Spleen (tissue), 7 donors: ENCODE data around the gene RASA3.

Source experiments
- CTCF ChIP-seq, 11 experiments: fragments of 200-600 bp in 7 of 11; fragments of 450-650 bp in 4 of 11; sonication (generic) in 4 of 11; IDR thresholded peaks in 8 of 11; conservative IDR thresholded peaks in 3 of 11; 1 replicate in 7 of 11; 2 replicates in 4 of 11; pipeline versions ENCODE4 v1.4.0 to v1.8.0; 2016 to 2021; ENCODE audit warnings: antibody characterized with exemption in 11 of 11, inconsistent platforms in 4 of 11, mild to moderate bottlenecking in 1 of 11
- POLR2A ChIP-seq, 3 donors: fragments of 450-650 bp; IDR thresholded peaks; one replicate each; pipeline ENCODE4 v1.5.1; 2017; ENCODE audit warnings: antibody characterized with exemption in 3 of 3, mild to moderate bottlenecking in 1 of 3
- POLR2AphosphoS5 ChIP-seq, 3 donors: sonication (generic); formaldehyde crosslinking; IDR thresholded peaks; one replicate each; pipeline ENCODE4 v1.5.1; 2017; ENCODE audit warnings: antibody characterized with exemption in 3 of 3
- donor health status: DM: no; HTN: no; CAD: no; lungs with moderate emphysema.
- donor health status: DM: no; HTN: no; CAD: no.
- donor health status: DM: no; HTN: no; CAD: no.

- TF ChIP-seq CTCF (IDR thresholded peaks at IDR 0.05 in 8 of 11, conservative IDR thresholded peaks at IDR 0.05 in 3 of 11): peak in 1 of 11 experiments; percentile 4
- no peak for TF ChIP-seq POLR2A (IDR thresholded peaks at IDR 0.05)
- peak in 1 of 3 donors; percentile 9 for TF ChIP-seq POLR2AphosphoS5 (IDR thresholded peaks at IDR 0.05)
These were observed 101.5 kb downstream of the RASA3 start for GRCh38 chr13:114030666-114031610.
